Upper lobe of left lung (tissue), 4 donors: ENCODE results near the gene TRMO.

Source experiments
- CTCF ChIP-seq, 6 experiments: fragments of 450-650 bp in 4 of 6; fragments of 200-600 bp in 2 of 6; sonication (generic) in 2 of 6; IDR thresholded peaks; one replicate each; pipeline ENCODE4 v1.5.1; 2016 to 2019; ENCODE audit warnings: antibody characterized with exemption in 6 of 6
- EP300 ChIP-seq, 4 donors: sonication (generic); formaldehyde crosslinking; IDR thresholded peaks; one replicate each; pipeline ENCODE4 v1.5.1; 2017; ENCODE audit warnings: antibody characterized with exemption in 4 of 4, control low read depth in 2 of 4
- POLR2A ChIP-seq, 4 donors: fragments of 450-650 bp; IDR thresholded peaks; one replicate each; pipeline ENCODE4 v1.5.1; 2016 to 2017; ENCODE audit warnings: antibody characterized with exemption in 4 of 4, mild to moderate bottlenecking in 2 of 4
- POLR2AphosphoS5 ChIP-seq, 2 donors: sonication (generic); formaldehyde crosslinking; IDR thresholded peaks; one replicate each; pipeline ENCODE4 v1.5.1; 2017; ENCODE audit warnings: antibody characterized with exemption in 2 of 2

- no peak for TF ChIP-seq CTCF (IDR thresholded peaks at IDR 0.05)
- no peak for TF ChIP-seq POLR2AphosphoS5 (IDR thresholded peaks at IDR 0.05)
- no peak for TF ChIP-seq EP300 (IDR thresholded peaks at IDR 0.05)
- TF ChIP-seq POLR2A (IDR thresholded peaks at IDR 0.05), result no peak
These were observed 11.1 kb upstream of the TRMO start for GRCh38 chr9:97933297-97933998.
